Omental fat pad (tissue), 4 donors: ENCODE measurements around the gene TNFSF10. TPM values are rescaled to one million over a fixed set of nuclear protein-coding genes. Genes with fewer than 3 reads are reported as not detected.
"Not testable (repeated sequence)": the region's sequence is repeated elsewhere in the genome, so short reads cannot be mapped to it uniquely, and the experiment has no call there.

Source experiments
- ATAC-seq: fragments of 150-250 bp; one replicate; pipeline ENCODE4 v1.9.1; 2016; ENCODE audit warnings: mild to moderate bottlenecking, moderate library complexity; ENCODE audit not compliant: low FRiP score
- DNase-seq: peaks from one replicate; pipeline ENCODE4 v3.0.0-alpha.2; 2019; ENCODE audit warnings: low spot score
- total RNA-seq, 4 donors: library from RNA; depleted of rRNA; stranded (reverse); fragments of >200 nt; gene quantifications; one replicate each; pipeline ENCODE4 v1.1.0, GENCODE V29; 2016
- TF ChIP-seq, protein P1 (sequence below), 3 donors: fragments of 450-650 bp; IDR thresholded peaks; one replicate each; pipeline ENCODE4 v1.5.1; 2016 to 2017; ENCODE audit warnings: antibody characterized with exemption in 3 of 3, mild to moderate bottlenecking in 3 of 3, moderate library complexity in 2 of 3

TNFSF10 gene
- total RNA-seq, 4 donors from 2014 or later: 23.8 to 220 (median 121) TPM

DNA sequence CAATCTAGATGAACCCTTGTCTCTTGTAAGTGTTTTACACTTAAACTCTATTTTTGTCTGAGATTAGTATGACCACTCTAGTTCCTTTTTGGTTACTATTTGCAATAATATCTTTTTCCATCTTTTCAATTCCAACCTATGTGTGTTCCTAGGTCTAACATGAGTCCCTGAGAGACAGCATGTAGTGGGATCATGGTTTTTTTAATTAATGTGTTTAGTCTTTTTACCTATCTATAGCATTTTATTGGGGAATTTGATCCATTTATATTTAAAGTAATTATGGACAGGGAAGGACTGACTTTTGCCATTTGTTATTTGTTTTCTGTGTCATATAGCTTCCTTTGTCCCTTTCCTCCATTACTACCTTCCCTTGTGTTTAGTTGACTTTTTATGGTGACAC lies 21.7 kb downstream of the TNFSF10 start:
- ATAC-seq: no peak
- no peak for DNase-seq
- TF ChIP-seq, protein P1, sequence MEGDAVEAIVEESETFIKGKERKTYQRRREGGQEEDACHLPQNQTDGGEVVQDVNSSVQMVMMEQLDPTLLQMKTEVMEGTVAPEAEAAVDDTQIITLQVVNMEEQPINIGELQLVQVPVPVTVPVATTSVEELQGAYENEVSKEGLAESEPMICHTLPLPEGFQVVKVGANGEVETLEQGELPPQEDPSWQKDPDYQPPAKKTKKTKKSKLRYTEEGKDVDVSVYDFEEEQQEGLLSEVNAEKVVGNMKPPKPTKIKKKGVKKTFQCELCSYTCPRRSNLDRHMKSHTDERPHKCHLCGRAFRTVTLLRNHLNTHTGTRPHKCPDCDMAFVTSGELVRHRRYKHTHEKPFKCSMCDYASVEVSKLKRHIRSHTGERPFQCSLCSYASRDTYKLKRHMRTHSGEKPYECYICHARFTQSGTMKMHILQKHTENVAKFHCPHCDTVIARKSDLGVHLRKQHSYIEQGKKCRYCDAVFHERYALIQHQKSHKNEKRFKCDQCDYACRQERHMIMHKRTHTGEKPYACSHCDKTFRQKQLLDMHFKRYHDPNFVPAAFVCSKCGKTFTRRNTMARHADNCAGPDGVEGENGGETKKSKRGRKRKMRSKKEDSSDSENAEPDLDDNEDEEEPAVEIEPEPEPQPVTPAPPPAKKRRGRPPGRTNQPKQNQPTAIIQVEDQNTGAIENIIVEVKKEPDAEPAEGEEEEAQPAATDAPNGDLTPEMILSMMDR (IDR thresholded peaks at IDR 0.05): no peak

DNA sequence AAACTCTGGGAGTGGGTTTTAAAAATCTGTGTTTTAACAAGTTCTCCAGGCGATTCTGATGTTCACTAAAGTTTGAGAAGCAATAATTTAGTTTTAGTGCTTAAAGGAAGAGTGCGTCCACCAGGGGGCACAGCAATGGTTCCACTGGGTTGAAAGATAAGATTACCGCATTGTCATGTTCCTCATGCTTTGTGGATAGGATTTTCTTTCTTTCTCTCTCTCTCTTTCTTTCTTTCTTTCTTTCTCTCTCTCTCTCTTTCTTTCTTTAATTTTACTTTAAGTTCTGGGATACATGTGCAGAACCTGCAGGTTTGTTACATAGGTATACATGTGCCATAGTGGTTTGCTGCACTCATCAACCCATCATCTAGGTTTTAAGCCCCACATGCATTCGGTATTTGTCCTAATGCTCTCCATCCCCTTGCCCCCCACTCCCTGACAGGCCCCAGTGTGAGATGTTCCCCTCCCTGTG lies 33.0 kb downstream of the TNFSF10 start:
- ATAC-seq: not testable (repeated sequence)
- peak; percentile 94 for DNase-seq
- TF ChIP-seq, protein P1 (IDR thresholded peaks at IDR 0.05): peak in 2 of 3 donors; percentile 16 to 47

DNA sequence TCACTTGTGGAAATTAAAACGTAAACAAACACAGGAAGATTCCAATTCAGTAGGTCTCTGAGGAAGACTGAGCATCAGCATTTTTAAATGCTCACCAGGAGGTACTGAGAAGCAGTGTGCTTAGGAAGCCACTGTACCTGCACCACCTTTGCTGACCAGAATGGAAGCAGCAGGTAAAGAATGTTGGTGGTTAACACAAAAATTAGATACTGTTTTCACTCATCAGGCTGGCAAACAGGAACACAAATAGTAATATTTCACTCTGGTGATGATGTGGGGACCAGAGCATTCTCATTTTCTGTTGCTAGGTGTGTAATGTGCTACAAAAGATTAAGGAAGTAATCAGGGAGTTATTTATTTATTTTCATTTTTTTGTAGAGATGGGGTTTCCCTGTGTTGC lies 45.1 kb downstream of the TNFSF10 start:
- DNase-seq (no peak), ATAC-seq (no peak)
- TF ChIP-seq, protein P1 (IDR thresholded peaks at IDR 0.05): no peak

DNA sequence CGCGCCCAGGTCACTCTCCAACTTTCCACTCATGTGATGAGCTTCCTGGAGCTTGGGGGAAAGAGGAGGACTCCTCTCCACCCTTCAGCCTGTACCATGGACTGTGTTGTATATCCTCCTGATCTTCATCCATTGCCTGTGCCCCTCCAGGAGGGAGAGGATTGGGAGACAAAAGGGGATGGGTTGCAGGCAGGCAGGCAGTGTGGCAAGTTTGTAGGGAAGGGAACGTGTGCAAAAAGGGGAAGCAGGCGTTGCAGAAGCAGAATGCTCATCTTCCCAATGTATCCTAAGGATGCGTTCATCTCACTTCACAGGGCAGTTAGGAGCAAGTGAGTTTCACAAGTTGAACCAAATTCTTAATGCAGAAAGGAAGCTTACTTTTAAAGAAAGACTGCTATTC lies 46.9 kb downstream of the TNFSF10 start:
- DNase-seq (no peak), ATAC-seq (no peak)
- TF ChIP-seq, protein P1 (IDR thresholded peaks at IDR 0.05): no peak

DNA sequence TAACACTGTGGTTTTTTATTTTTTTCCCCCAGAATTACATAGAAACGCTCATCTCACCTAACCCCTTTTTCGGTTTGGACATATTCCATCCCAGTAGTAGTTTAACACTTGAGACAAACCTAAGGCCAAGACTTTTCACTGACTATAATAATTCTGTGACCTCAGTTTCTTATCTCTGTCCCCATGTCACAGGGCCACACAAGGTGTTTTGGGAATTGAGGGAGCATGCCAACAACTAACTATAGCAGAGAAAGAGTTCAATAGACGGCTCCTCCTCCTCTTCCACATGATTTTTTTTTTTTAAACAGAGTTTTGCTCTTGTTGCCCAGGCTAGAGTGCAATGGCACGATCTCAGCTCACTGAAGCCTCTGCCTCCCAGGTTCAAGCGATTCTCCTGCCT lies 47.5 kb downstream of the TNFSF10 start:
- DNase-seq (no peak), ATAC-seq (no peak)
- TF ChIP-seq, protein P1 (IDR thresholded peaks at IDR 0.05): no peak

DNA sequence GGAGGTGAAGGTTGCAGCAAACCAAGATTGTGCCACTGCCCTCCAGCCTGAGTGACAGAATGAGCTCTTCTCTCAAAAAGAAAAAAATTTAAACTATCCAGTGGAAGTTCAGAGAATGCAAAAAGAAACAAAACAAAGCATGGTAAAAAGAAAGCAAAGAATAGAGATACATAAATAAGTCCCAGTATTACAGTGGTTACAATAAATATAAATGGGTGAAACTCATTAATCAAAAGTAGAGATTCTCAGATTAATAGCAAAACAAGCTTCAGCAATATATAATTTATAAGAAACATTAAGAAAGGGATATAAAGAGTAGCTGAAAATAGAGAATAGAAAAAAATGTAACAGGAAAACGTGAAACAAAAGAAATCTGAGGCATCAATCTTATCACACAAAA lies 51.3 kb downstream of the TNFSF10 start:
- TF ChIP-seq, protein P1 (IDR thresholded peaks at IDR 0.05): no peak
- no peak for ATAC-seq
- DNase-seq: no peak

DNA sequence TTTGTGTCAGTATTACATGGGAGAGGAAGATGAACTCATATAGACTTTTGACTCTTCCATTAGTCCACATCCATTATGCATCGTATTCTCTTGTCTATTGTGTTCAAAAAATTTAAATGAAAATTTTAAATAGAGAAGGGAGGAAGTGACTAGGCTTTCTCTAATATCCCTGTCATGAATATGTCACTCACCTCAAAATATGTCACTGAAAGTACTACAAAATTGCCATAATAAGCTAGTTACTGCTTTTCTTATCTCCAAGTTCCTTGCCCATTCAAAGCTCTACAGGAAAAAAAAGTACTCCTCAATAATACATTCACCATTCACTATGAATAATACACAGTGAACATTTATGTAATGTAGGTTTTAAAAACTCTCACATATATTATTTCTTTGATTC lies 52.6 kb downstream of the TNFSF10 start:
- TF ChIP-seq, protein P1 (IDR thresholded peaks at IDR 0.05): no peak
- ATAC-seq (no peak), DNase-seq (no peak)
